Adrenal gland (tissue), 12 donors: ENCODE data around the gene INF2. TPM values are rescaled to one million over a fixed set of nuclear protein-coding genes. Genes with fewer than 3 reads are reported as not detected.
A peak's percentile ranks its signal among the peaks of the same experiment; 100 is the strongest.

Experiments used
- DNase-seq, 7 donors: peaks; one replicate each; pipeline ENCODE4 v3.0.0-alpha.2; 2019 to 2020
- H3K27ac ChIP-seq, 5 donors: fragments of 200-600 bp; sonication (generic) in 4 of 5; 1 replicate in 3 of 5; 2 replicates in 2 of 5; pipeline versions ENCODE4 v1.5.1 to v1.8.0; 2016 to 2020; ENCODE audit warnings: mild to moderate bottlenecking in 1 of 5
- H3K27me3 ChIP-seq: fragments of 200-600 bp; 2 replicates; pipeline ENCODE4 v1.8.0; 2021
- H3K36me3 ChIP-seq, 2 donors: fragments of 200-600 bp; replicated peaks in 1 of 2; 1 replicate in 1 of 2; 2 replicates in 1 of 2; pipeline versions ENCODE4 v1.5.1 to v1.8.0; 2018 to 2022
- H3K4me1 ChIP-seq, 2 donors: fragments of 200-600 bp; replicated peaks in 1 of 2; 1 replicate in 1 of 2; 2 replicates in 1 of 2; pipeline versions ENCODE4 v1.5.1 to v1.8.0; 2018 to 2021
- H3K4me3 ChIP-seq, 4 donors: fragments of 200-600 bp; sonication (generic) in 3 of 4; one replicate each; pipeline ENCODE4 v1.5.1; 2016 to 2018
- H3K9me3 ChIP-seq, 3 donors: fragments of 200-600 bp; sonication (generic) in 1 of 3; replicated peaks in 1 of 3; 1 replicate in 2 of 3; 2 replicates in 1 of 3; pipeline versions ENCODE4 v1.5.1 to v1.8.0; 2016 to 2021
- CTCF ChIP-seq, 6 experiments: fragments of 450-650 bp in 4 of 6; fragments of 200-600 bp in 2 of 6; sonication (generic) in 1 of 6; IDR thresholded peaks; 1 replicate in 5 of 6; 2 replicates in 1 of 6; pipeline versions ENCODE4 v1.5.1 to v1.8.0; 2016 to 2021; ENCODE audit warnings: antibody characterized with exemption in 6 of 6, mild to moderate bottlenecking in 2 of 6, moderate library complexity in 1 of 6
- POLR2A ChIP-seq, 2 donors: fragments of 450-650 bp; IDR thresholded peaks; one replicate each; pipeline ENCODE4 v1.6.1; 2017; ENCODE audit warnings: antibody characterized with exemption in 2 of 2, mild to moderate bottlenecking in 2 of 2, moderate library complexity in 1 of 2
- WGBS, 4 donors: extraction: QIAGEN DNeasy Blood & Tissue Kit in 2 of 4; methylation state at CpG; one replicate each; pipeline versions ENCODE4 v1.1.5 to v1.1.7; 2013 to 2017; 5-methylcytosine and 5-hydroxymethylcytosine counted together
- intact Hi-C, 2 donors: fragments of 100-400 bp; cut with DNase I; formaldehyde crosslinking; loops; one replicate each; pipeline versions ENCODE4 v1.14.1 to v1.15.0; 2022 to 2023
- polyA plus RNA-seq, 3 donors: library from polyadenylated mRNA; stranded (reverse); fragments of 200-250 nt in 2 of 3; fragments of 350-450 nt in 1 of 3; fragmentation: Illumina TruSeq in 1 of 3; extraction: RNeasy Lipid Tissue Mini Kit (QIAGEN cat#74804) in 1 of 3; gene quantifications; one replicate each; pipeline ENCODE4 v1.2.3, GENCODE V29; 2013 to 2014
- total RNA-seq, 9 donors: library from RNA; depleted of rRNA in 4 of 9; stranded (reverse); fragments of >200 nt in 4 of 9; fragments of 120-200 nt in 1 of 9; fragmentation: NEBNext Ultra II Directional in 1 of 9; extraction: Animal tissue kit (Norgen Biotek cat#: 25700) in 1 of 9; gene quantifications; one replicate each; pipeline versions ENCODE4 v1.1.0 to v1.2.4, GENCODE V29; 2013 to 2023
- donor health status: healthy with polysubstance abuse.
- donor health status: Bipolar disorder and iron deficiency.
- donor health status: DM: yes; HTN: yes; CAD: no.
- donor health status: DM: no; HTN: no; CAD: no.
- donor health status: DM: no; HTN: no; CAD: no.
- donor health status: DM: yes; HTN: yes; CAD: no.

The INF2 gene
- total and polyA plus RNA-seq, 12 donors: 8.4 to 217 (median 62.0) TPM

- no peaks in the 10 kb centered on the region for H3K27me3 ChIP-seq
- H3K4me3 ChIP-seq: no peak overlapping the region
- intact Hi-C loops: loop anchor here (2.0 to 5.0 kb wide), 2 partner anchors 56 to 58 kb away; no protein-coding TSS in a partner anchor
- peak; percentile 57 to 86 (median 70) for DNase-seq
- no peak for TF ChIP-seq POLR2A (IDR thresholded peaks at IDR 0.05)
- TF ChIP-seq CTCF (IDR thresholded peaks at IDR 0.05): peak; percentile 94 to 97 (median 96)
- H3K9me3 ChIP-seq: no peaks in the 10 kb centered on the region
- no peak overlapping the region for H3K27ac ChIP-seq
- H3K36me3 ChIP-seq: peaks cover 0 to 57% of the 10 kb centered on the region in 2 donors
- WGBS, 4 donors: 40 to 68% (median 43%) methylated on average over 6 to 20 of the region's 20 CpGs
- H3K4me1 ChIP-seq: no peaks in the 10 kb centered on the region
Observed at GRCh38 chr14:104708606-104709268, 19.3 kb downstream of the INF2 start.

GRCh38 chr14:104709387-104710039 lies 20.1 kb downstream of the INF2 start:
- Histone ChIP-seq H3K36me3 (peaks cover 0 to 57% of the 10 kb centered on the region in 2 donors), H3K9me3 (no peaks in the 10 kb centered on the region), H3K4me1 (no peaks in the 10 kb centered on the region), H3K4me3 (no peak overlapping the region), H3K27me3 (no peaks in the 10 kb centered on the region), H3K27ac (no peak overlapping the region)
- DNase-seq: no peak
- intact Hi-C loops: loop anchor here (2.0 to 5.0 kb wide), 2 partner anchors 57 to 59 kb away; no protein-coding TSS in a partner anchor
- WGBS, 4 donors: 75 to 83% (median 77%) methylated on average over 11 to 18 of the region's 18 CpGs
- TF ChIP-seq CTCF (IDR thresholded peaks at IDR 0.05): no peak

- Histone ChIP-seq H3K27ac (no peak overlapping the region), H3K4me3 (no peak overlapping the region), H3K4me1 (no peaks in the 10 kb centered on the region), H3K27me3 (no peaks in the 10 kb centered on the region), H3K36me3 (peaks cover 0 to 64% of the 10 kb centered on the region in 2 donors), H3K9me3 (no peaks in the 10 kb centered on the region)
- DNase-seq: no peak
- intact Hi-C loops: no loop called here
- 90 to 91% (median 91%) methylated on average over 17 to 34 of the region's 34 CpGs for WGBS, 4 donors
- TF ChIP-seq POLR2A (IDR thresholded peaks at IDR 0.05) (no peak), CTCF (IDR thresholded peaks at IDR 0.05) (no peak)
Observed at GRCh38 chr14:104710071-104710735, 20.8 kb downstream of the INF2 start.
